Neural cell (in vitro differentiated cells): Measurements from ENCODE around the gene AGTRAP.

Source experiments
- EP300 ChIP-seq: fragments of 450-650 bp; conservative IDR thresholded peaks from 2 replicates; pipeline ENCODE4 v1.6.1; 2014; ENCODE audit warnings: antibody characterized with exemption, mild to moderate bottlenecking, moderate library complexity; ENCODE audit not compliant: poor library complexity, severe bottlenecking
- TF ChIP-seq, protein P1 (sequence below): fragments of 450-650 bp; IDR thresholded peaks from 2 replicates; pipeline ENCODE4 v1.5.1; 2014; ENCODE audit warnings: antibody characterized with exemption, mild to moderate bottlenecking, moderate library complexity; ENCODE audit not compliant: poor library complexity, severe bottlenecking
- TF ChIP-seq, protein P2 (sequence below): IDR thresholded peaks from 2 replicates; pipeline ENCODE4 v1.6.1; 2012; ENCODE audit warnings: borderline replicate concordance

DNA sequence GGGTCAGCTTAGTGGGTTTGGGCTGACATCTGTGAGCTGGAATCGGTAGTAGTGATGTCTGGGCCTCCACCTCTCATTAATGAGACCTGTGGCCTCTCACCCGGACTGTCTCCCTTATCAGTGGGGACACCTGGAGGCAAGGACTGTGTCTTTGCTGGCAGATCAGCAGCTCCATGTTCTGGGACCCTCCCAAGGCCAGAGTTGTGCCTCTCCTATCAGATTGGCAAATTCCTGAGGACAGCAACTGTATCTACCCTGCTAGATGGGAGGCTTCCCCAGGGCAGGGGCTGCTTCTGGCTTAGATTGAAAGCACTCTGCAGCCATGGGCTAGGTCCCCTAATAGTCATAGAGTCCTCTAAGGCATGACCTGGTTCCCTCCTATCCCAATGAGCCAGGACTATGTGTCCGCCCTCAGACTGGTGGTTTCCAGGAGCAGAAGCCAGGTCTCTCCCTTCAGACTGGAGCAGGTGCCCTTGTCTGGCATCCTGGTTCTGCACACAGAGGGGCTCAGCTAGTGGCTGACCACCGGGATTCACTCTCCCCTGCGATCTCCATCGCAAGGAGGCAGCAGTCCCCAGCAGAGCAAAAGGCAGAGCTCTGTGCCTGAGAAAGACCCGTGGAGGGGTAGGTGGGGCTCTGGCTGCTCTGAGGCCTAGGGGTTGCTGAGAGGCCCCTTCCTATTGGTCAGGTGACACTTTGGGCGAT, 38.6 kb upstream of the AGTRAP start:
- TF ChIP-seq EP300, result no peak
- TF ChIP-seq, protein P1, sequence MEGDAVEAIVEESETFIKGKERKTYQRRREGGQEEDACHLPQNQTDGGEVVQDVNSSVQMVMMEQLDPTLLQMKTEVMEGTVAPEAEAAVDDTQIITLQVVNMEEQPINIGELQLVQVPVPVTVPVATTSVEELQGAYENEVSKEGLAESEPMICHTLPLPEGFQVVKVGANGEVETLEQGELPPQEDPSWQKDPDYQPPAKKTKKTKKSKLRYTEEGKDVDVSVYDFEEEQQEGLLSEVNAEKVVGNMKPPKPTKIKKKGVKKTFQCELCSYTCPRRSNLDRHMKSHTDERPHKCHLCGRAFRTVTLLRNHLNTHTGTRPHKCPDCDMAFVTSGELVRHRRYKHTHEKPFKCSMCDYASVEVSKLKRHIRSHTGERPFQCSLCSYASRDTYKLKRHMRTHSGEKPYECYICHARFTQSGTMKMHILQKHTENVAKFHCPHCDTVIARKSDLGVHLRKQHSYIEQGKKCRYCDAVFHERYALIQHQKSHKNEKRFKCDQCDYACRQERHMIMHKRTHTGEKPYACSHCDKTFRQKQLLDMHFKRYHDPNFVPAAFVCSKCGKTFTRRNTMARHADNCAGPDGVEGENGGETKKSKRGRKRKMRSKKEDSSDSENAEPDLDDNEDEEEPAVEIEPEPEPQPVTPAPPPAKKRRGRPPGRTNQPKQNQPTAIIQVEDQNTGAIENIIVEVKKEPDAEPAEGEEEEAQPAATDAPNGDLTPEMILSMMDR, result no peak
- TF ChIP-seq, protein P2, sequence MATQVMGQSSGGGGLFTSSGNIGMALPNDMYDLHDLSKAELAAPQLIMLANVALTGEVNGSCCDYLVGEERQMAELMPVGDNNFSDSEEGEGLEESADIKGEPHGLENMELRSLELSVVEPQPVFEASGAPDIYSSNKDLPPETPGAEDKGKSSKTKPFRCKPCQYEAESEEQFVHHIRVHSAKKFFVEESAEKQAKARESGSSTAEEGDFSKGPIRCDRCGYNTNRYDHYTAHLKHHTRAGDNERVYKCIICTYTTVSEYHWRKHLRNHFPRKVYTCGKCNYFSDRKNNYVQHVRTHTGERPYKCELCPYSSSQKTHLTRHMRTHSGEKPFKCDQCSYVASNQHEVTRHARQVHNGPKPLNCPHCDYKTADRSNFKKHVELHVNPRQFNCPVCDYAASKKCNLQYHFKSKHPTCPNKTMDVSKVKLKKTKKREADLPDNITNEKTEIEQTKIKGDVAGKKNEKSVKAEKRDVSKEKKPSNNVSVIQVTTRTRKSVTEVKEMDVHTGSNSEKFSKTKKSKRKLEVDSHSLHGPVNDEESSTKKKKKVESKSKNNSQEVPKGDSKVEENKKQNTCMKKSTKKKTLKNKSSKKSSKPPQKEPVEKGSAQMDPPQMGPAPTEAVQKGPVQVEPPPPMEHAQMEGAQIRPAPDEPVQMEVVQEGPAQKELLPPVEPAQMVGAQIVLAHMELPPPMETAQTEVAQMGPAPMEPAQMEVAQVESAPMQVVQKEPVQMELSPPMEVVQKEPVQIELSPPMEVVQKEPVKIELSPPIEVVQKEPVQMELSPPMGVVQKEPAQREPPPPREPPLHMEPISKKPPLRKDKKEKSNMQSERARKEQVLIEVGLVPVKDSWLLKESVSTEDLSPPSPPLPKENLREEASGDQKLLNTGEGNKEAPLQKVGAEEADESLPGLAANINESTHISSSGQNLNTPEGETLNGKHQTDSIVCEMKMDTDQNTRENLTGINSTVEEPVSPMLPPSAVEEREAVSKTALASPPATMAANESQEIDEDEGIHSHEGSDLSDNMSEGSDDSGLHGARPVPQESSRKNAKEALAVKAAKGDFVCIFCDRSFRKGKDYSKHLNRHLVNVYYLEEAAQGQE, result no peak
